ENCODE data around the gene WDR27.

The WDR27 gene

DNA sequence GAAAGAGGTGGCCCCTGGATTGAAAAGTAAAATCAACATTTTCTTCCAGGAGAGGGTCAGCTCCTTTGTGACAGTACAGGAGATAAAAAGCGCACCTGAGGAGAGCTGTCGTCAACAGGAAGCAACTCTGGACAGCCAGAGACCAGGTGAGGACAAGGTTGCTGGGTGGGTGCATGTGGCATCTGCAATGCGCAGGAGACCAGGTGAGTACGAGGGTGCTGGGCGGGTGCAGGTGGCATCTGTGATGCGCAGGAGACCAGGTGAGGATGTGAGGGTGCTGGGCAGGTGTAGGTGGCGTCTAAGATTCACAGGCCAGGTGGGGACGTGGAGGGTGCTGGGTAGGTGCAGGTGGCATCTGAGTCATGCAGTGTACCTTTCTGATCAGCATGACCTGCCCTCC is 38.4 kb downstream of the WDR27 start:
- Histone ChIP-seq H3K79me1 (ENCODE audit: low read depth, low read length) (peaks cover 12% of the 10 kb centered on the region), H4K91ac (ENCODE audit: low read depth, low read length, poor library complexity) (no peak overlapping the region), H3K27ac (replicated peaks; ENCODE audit: low read length) (no peak overlapping the region), H2BK120ac (ENCODE audit: low read depth, low read length) (no peak overlapping the region), H3K18ac (ENCODE audit: low read length) (no peak overlapping the region), H2AFZ (ENCODE audit: low read length) (no peak overlapping the region), H3K4me3 (ENCODE audit: low read length in 2 of 2) (peak overlapping the region in 1 of 2 donors; percentile 44), H2BK12ac (ENCODE audit: low read length) (no peak overlapping the region), H3K4ac (ENCODE audit: low read length) (no peak overlapping the region), H3K36me3 (replicated peaks in 1 of 2; ENCODE audit: control insufficient read depth in 2 of 2, insufficient read depth in 2 of 2, low read length in 2 of 2) (peaks cover 51 to 91% of the 10 kb centered on the region in 2 donors), H3K27me3 (ENCODE audit: control insufficient read depth in 3 of 3, insufficient read depth in 3 of 3, low read depth in 1 of 3, low read length in 3 of 3) (no peaks in the 10 kb centered on the region), H3K9ac (ENCODE audit: low read depth, low read length, poor library complexity) (peak overlapping the region; percentile 37), H3K4me2 (ENCODE audit: insufficient read depth, low read length, poor library complexity, severe bottlenecking) (no peak overlapping the region), H2BK15ac (ENCODE audit: low read length) (no peak overlapping the region), H4K8ac (ENCODE audit: low read depth, low read length) (no peak overlapping the region), H2BK5ac (ENCODE audit: low read length) (no peak overlapping the region), H3K14ac (ENCODE audit: low read length) (no peak overlapping the region), H3K9me3 (replicated peaks in 1 of 2; ENCODE audit: control insufficient read depth in 2 of 2, insufficient read depth in 1 of 2, low read depth in 1 of 2, low read length in 2 of 2) (peaks cover 0 to 4% of the 10 kb centered on the region in 2 donors), H3K23ac (ENCODE audit: low read depth, low read length, poor library complexity) (no peak overlapping the region), H3K4me1 (ENCODE audit: control insufficient read depth in 2 of 2, insufficient read depth in 1 of 2, low read depth in 1 of 2, low read length in 2 of 2) (no peaks in the 10 kb centered on the region), H2AK5ac (ENCODE audit: low read depth, low read length) (no peak overlapping the region)
- DNase-seq (ENCODE audit: low spot score) = no peak
- WGBS, 2 donors (ENCODE audit: extremely low coverage in 2 of 2, insufficient read length in 2 of 2, insufficient replicate concordance in 1 of 2) = no CpG with 5 or more reads among the region's 8 CpGs

- Histone ChIP-seq H2AK5ac (ENCODE audit: low read depth, low read length) (no peak overlapping the region), H3K4me3 (ENCODE audit: low read length in 2 of 2) (no peak overlapping the region), H3K4ac (ENCODE audit: low read length) (no peak overlapping the region), H2BK120ac (ENCODE audit: low read depth, low read length) (no peak overlapping the region), H3K23ac (ENCODE audit: low read depth, low read length, poor library complexity) (no peak overlapping the region), H2BK5ac (ENCODE audit: low read length) (no peak overlapping the region), H3K79me1 (ENCODE audit: low read depth, low read length) (peaks cover 10% of the 10 kb centered on the region), H3K36me3 (replicated peaks in 1 of 2; ENCODE audit: control insufficient read depth in 2 of 2, insufficient read depth in 2 of 2, low read length in 2 of 2) (peaks cover 50 to 91% of the 10 kb centered on the region in 2 donors), H2BK15ac (ENCODE audit: low read length) (no peak overlapping the region), H3K27ac (replicated peaks; ENCODE audit: low read length) (no peak overlapping the region), H3K9ac (ENCODE audit: low read depth, low read length, poor library complexity) (no peak overlapping the region), H3K4me2 (ENCODE audit: insufficient read depth, low read length, poor library complexity, severe bottlenecking) (no peak overlapping the region), H3K4me1 (ENCODE audit: control insufficient read depth in 2 of 2, insufficient read depth in 1 of 2, low read depth in 1 of 2, low read length in 2 of 2) (peaks cover 0 to 7% of the 10 kb centered on the region in 2 donors), H4K91ac (ENCODE audit: low read depth, low read length, poor library complexity) (no peak overlapping the region), H3K14ac (ENCODE audit: low read length) (no peak overlapping the region), H2BK12ac (ENCODE audit: low read length) (no peak overlapping the region), H3K18ac (ENCODE audit: low read length) (no peak overlapping the region), H4K8ac (ENCODE audit: low read depth, low read length) (no peak overlapping the region), H3K27me3 (ENCODE audit: control insufficient read depth in 3 of 3, insufficient read depth in 3 of 3, low read depth in 1 of 3, low read length in 3 of 3) (no peaks in the 10 kb centered on the region), H3K9me3 (replicated peaks in 1 of 2; ENCODE audit: control insufficient read depth in 2 of 2, insufficient read depth in 1 of 2, low read depth in 1 of 2, low read length in 2 of 2) (peaks cover 3 to 8% of the 10 kb centered on the region in 2 donors), H2AFZ (ENCODE audit: low read length) (no peak overlapping the region)
- no CpG with 5 or more reads among the region's 7 CpGs for WGBS, 2 donors (ENCODE audit: extremely low coverage in 2 of 2, insufficient read length in 2 of 2, insufficient replicate concordance in 1 of 2)
- no peak for DNase-seq (ENCODE audit: low spot score)
These were observed 40.5 kb downstream of the WDR27 start for GRCh38 chr6:169661391-169661756.

DNA sequence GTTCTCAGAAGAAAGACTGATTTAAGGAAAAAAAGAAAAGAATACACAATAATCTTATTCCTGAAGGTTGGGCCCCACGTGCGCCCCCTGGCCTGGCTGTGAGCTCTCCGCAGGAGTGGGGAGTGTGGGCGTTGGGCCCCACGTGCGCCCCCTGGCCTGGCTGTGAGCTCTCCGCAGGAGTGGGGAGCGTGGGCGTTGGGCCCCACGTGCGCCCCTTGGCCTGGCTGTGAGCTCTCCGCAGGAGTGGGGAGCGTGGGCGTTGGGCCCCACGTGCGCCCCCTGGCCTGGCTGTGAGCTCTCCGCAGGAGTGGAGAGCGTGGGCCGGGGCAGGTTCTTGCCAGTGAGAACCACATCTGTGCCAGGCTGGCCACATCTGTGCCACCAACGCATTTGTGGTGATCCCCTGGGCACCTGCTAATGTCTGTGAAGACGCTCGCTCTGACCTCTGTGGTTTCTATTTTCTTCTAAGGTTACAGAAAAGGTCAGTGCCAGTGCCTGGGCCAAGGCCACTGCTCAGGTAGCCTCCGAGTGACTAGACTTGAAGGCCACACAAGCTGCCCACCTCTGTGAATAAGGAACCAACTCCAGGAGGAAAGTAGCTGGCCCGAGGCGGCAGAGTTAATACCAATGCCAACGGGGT is 41.0 kb downstream of the WDR27 start:
- Histone ChIP-seq H2BK12ac (ENCODE audit: low read length) (no peak overlapping the region), H3K14ac (ENCODE audit: low read length) (no peak overlapping the region), H2BK5ac (ENCODE audit: low read length) (no peak overlapping the region), H4K91ac (ENCODE audit: low read depth, low read length, poor library complexity) (no peak overlapping the region), H3K4me3 (ENCODE audit: low read length in 2 of 2) (no peak overlapping the region), H2BK15ac (ENCODE audit: low read length) (no peak overlapping the region), H2BK120ac (ENCODE audit: low read depth, low read length) (no peak overlapping the region), H3K4ac (ENCODE audit: low read length) (no peak overlapping the region), H3K27ac (replicated peaks; ENCODE audit: low read length) (no peak overlapping the region), H2AK5ac (ENCODE audit: low read depth, low read length) (no peak overlapping the region), H3K18ac (ENCODE audit: low read length) (no peak overlapping the region), H3K9me3 (replicated peaks in 1 of 2; ENCODE audit: control insufficient read depth in 2 of 2, insufficient read depth in 1 of 2, low read depth in 1 of 2, low read length in 2 of 2) (peaks cover 7 to 8% of the 10 kb centered on the region in 2 donors), H3K4me2 (ENCODE audit: insufficient read depth, low read length, poor library complexity, severe bottlenecking) (no peak overlapping the region), H3K27me3 (ENCODE audit: control insufficient read depth in 3 of 3, insufficient read depth in 3 of 3, low read depth in 1 of 3, low read length in 3 of 3) (no peaks in the 10 kb centered on the region), H3K4me1 (ENCODE audit: control insufficient read depth in 2 of 2, insufficient read depth in 1 of 2, low read depth in 1 of 2, low read length in 2 of 2) (peaks cover 0 to 7% of the 10 kb centered on the region in 2 donors), H4K8ac (ENCODE audit: low read depth, low read length) (no peak overlapping the region), H3K23ac (ENCODE audit: low read depth, low read length, poor library complexity) (no peak overlapping the region), H3K79me1 (ENCODE audit: low read depth, low read length) (peaks cover 9% of the 10 kb centered on the region), H3K9ac (ENCODE audit: low read depth, low read length, poor library complexity) (no peak overlapping the region), H3K36me3 (replicated peaks in 1 of 2; ENCODE audit: control insufficient read depth in 2 of 2, insufficient read depth in 2 of 2, low read length in 2 of 2) (peaks cover 51 to 91% of the 10 kb centered on the region in 2 donors), H2AFZ (ENCODE audit: low read length) (no peak overlapping the region)
- no peak for DNase-seq (ENCODE audit: low spot score)
- WGBS, 2 donors (ENCODE audit: extremely low coverage in 2 of 2, insufficient read length in 2 of 2, insufficient replicate concordance in 1 of 2) = no CpG with 5 or more reads among the region's 26 CpGs

GRCh38 chr6:169659820-169660610 is 41.8 kb downstream of the WDR27 start:
- Histone ChIP-seq H3K4me1 (ENCODE audit: control insufficient read depth in 2 of 2, insufficient read depth in 1 of 2, low read depth in 1 of 2, low read length in 2 of 2) (peaks cover 0 to 7% of the 10 kb centered on the region in 2 donors), H3K9me3 (replicated peaks in 1 of 2; ENCODE audit: control insufficient read depth in 2 of 2, insufficient read depth in 1 of 2, low read depth in 1 of 2, low read length in 2 of 2) (peaks cover 8 to 10% of the 10 kb centered on the region in 2 donors), H3K23ac (ENCODE audit: low read depth, low read length, poor library complexity) (no peak overlapping the region), H2AK5ac (ENCODE audit: low read depth, low read length) (peak overlapping the region; percentile 81), H2BK120ac (ENCODE audit: low read depth, low read length) (no peak overlapping the region), H3K4me2 (ENCODE audit: insufficient read depth, low read length, poor library complexity, severe bottlenecking) (no peak overlapping the region), H3K9ac (ENCODE audit: low read depth, low read length, poor library complexity) (no peak overlapping the region), H3K27me3 (ENCODE audit: control insufficient read depth in 3 of 3, insufficient read depth in 3 of 3, low read depth in 1 of 3, low read length in 3 of 3) (no peaks in the 10 kb centered on the region), H2BK5ac (ENCODE audit: low read length) (no peak overlapping the region), H2BK15ac (ENCODE audit: low read length) (no peak overlapping the region), H3K27ac (replicated peaks; ENCODE audit: low read length) (no peak overlapping the region), H4K91ac (ENCODE audit: low read depth, low read length, poor library complexity) (no peak overlapping the region), H3K14ac (ENCODE audit: low read length) (no peak overlapping the region), H2BK12ac (ENCODE audit: low read length) (no peak overlapping the region), H3K4me3 (ENCODE audit: low read length in 2 of 2) (no peak overlapping the region), H3K36me3 (replicated peaks in 1 of 2; ENCODE audit: control insufficient read depth in 2 of 2, insufficient read depth in 2 of 2, low read length in 2 of 2) (peaks cover 51 to 89% of the 10 kb centered on the region in 2 donors), H3K79me1 (ENCODE audit: low read depth, low read length) (peaks cover 9% of the 10 kb centered on the region), H3K18ac (ENCODE audit: low read length) (no peak overlapping the region), H2AFZ (ENCODE audit: low read length) (no peak overlapping the region), H4K8ac (ENCODE audit: low read depth, low read length) (peak overlapping the region; percentile 98), H3K4ac (ENCODE audit: low read length) (no peak overlapping the region)
- no CpG with 5 or more reads among the region's 26 CpGs for WGBS, 2 donors (ENCODE audit: extremely low coverage in 2 of 2, insufficient read length in 2 of 2, insufficient replicate concordance in 1 of 2)
- DNase-seq (ENCODE audit: low spot score) = no peak
